Measurements from ENCODE around the gene CCDC102A.

CCDC102A gene

DNA sequence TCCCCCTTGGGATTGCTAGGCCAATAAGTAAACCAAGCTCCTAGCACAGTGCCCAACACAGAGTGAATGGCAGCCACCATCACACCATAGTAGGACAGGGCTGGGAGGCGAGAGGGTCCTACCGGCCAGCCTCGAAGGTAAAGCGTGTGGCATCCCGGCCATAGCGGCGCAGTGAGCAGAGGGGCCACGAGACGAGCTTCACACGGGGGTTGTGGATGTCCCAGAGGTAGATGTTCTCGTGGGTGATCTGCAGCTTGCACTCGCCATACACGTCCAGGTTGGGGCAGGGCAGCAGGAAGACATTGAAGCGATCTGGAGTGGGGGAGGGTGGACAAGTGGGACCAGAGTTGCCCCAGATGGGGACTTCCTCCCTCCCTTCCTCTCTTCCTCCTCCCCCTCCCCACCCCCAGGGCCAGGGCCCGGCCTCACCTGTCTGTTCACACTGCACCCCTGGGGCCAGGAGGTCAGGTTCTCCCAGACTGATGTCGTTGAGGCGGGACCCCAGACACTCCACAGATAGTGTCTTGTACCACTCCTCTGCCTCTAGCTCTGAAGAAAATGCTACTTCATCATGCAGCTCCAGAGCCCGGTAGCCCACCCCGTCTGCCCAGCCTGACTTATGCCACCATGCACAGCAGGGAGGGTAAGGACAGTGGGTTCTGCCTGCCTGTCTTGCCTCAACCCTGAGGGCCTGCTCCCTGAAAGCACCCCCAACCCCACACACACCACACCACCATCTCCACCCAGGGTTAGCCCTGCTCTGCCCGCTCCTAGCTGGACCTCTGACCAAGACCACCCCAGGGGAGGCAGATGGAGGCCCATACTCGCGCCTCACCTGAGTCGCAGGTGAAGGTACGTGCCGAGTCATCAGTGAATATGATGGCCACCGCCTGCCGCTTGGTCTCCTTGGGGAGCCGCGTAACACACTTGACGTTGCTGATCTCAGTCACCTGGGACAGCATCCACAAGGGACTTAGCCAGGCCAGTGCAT is 61.4 kb downstream of the CCDC102A start:
- in situ Hi-C loops (cut with HindIII; ENCODE audit: low pct_ligation_motif_present, low pct_unique_long_range_greater_than_20kb, low sequenced_read_pairs): no loop called here
- no peak for DNase-seq

DNA sequence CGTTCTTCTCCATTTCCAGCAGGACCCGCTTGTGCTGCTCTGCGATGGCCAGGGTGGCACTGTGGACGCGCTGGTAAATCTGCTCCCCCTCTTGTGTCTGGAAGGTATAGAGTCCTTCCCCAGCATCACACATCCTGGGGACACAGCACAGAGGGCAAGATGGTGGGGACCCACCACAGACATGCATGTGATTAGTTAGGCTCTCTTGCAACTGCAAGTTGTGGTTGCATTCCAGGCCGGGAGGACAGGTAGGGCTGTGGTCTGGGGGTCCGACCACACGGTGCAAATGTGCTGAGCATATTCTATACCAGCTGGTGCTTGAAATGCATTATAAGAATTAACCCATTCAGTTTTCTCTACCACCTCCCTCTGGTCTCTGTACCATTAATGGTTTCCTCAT is 62.5 kb downstream of the CCDC102A start:
- no peak for DNase-seq
- in situ Hi-C loops (cut with HindIII; ENCODE audit: low pct_ligation_motif_present, low pct_unique_long_range_greater_than_20kb, low sequenced_read_pairs): no loop called here

- DNase-seq: no peak
- in situ Hi-C loops (cut with HindIII; ENCODE audit: low pct_ligation_motif_present, low pct_unique_long_range_greater_than_20kb, low sequenced_read_pairs): no loop called here
These were observed 63.1 kb downstream of the CCDC102A start for GRCh38 chr16:57473176-57473840.

GRCh38 chr16:57472665-57473060 is 63.7 kb downstream of the CCDC102A start:
- DNase-seq: no peak
- in situ Hi-C loops (cut with HindIII; ENCODE audit: low pct_ligation_motif_present, low pct_unique_long_range_greater_than_20kb, low sequenced_read_pairs): no loop called here

- in situ Hi-C loops (cut with HindIII; ENCODE audit: low pct_ligation_motif_present, low pct_unique_long_range_greater_than_20kb, low sequenced_read_pairs): no loop called here
- DNase-seq: peak; percentile 80
These were observed 64.3 kb downstream of the CCDC102A start for GRCh38 chr16:57471852-57472664.

DNA sequence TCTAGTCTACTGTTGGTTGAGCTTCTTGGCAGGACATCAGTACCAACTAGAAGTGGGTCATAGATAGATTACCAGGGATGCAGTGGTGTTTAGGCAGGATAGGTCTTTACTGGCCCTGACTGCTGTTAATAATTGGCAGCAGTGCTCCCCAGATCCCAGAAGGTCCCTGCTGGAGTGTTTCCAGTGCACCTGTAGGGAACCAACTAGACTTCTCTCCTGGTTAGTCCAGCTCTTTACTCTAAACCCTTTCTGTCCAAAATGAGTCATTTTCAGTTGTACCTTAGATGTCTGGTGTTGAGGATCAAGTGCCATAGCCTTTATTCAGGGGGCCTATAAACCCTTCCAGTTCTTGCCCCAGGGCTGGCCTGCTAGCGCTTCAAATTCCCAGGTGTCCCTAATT is 65.2 kb downstream of the CCDC102A start:
- peak; percentile 58 for DNase-seq

DNA sequence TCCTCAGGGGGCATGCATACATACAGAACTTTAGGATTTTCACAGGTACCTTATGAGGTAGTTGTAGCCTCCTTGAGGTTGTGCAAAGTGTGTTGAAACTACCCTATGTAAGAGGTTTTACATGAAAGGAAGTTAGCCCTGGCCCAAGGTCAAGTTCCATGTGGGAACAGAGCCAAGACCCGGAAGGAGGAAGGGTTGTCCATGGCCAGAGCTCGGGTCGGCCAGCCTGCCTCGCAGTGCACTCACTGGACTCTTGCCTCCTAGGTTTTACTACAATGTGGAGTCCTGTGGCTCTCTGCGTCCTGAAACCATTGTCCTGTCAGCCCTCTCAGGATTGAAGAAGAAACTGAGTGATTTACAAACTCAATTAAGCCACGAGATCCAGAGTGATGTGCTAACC is 65.7 kb downstream of the CCDC102A start:
- DNase-seq: no peak

More for the DNA sequence above, 65.2 kb downstream of the CCDC102A start:
- in situ Hi-C loops (cut with HindIII; ENCODE audit: low pct_ligation_motif_present, low pct_unique_long_range_greater_than_20kb, low sequenced_read_pairs): no loop called here

DNA sequence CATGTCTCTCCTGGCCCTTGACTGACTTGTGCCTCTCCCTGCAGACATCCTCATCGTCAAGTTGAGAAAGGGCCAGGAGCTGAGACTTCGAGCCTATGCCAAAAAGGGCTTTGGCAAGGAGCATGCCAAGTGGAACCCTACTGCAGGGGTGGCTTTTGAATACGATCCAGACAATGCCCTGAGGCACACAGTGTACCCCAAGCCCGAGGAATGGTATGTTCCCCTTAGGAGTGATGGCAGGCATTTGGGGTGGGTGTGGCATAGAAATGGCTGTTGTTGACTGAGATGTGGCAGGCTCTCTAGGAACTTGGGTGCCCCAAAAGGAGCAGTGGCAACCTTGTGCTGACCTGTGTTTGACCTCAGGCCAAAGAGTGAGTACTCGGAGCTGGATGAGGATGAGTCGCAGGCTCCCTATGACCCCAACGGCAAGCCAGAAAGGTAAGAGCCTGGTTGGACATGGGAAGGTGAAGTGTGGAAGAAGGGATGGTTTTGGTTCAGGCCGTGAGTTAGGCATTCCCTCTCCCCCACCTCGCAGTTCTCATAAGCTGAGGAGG is 66.4 kb downstream of the CCDC102A start:
- in situ Hi-C loops (cut with HindIII; ENCODE audit: low pct_ligation_motif_present, low pct_unique_long_range_greater_than_20kb, low sequenced_read_pairs): no loop called here
- DNase-seq: no peak

More for the DNA sequence above, 65.7 kb downstream of the CCDC102A start:
- in situ Hi-C loops (cut with HindIII; ENCODE audit: low pct_ligation_motif_present, low pct_unique_long_range_greater_than_20kb, low sequenced_read_pairs): no loop called here

DNA sequence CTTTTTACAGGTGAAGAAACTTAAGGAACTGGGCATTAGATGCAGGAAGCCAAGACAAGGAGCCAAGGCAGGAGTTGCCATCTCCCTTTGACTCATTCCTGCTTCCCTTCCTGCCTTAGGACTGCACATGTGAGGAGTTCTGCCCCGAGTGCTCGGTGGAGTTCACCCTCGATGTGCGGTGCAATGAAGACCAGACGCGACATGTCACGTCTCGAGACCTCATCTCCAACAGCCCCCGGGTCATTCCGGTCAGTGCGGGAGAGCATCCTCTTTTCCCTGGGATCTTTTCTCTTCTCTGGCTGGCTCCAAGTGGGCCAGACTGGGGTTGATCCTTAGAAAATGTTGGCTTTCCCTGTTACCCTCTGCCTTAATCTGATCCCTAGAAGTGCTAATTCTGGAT is 67.3 kb downstream of the CCDC102A start:
- in situ Hi-C loops (cut with HindIII; ENCODE audit: low pct_ligation_motif_present, low pct_unique_long_range_greater_than_20kb, low sequenced_read_pairs): no loop called here

DNA sequence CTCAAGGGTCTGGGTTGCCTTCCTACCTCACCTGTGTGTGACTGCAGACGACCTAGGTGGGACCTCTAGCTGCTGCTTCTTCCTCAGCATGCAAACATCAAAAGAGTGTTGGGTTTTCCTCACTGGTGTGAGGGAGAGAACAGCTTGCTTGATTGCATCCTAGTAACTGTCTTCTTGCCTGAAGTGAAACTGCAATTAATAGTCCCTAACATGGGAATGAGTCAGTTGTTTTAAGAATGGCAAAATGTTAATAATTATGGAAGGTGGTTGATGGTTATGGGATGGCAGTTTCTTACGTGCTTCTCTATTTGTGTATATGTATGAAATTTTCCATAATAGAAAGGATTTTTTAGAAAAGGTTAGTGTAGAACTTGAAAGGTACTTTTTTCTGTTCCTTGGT is 68.0 kb downstream of the CCDC102A start:
- in situ Hi-C loops (cut with HindIII; ENCODE audit: low pct_ligation_motif_present, low pct_unique_long_range_greater_than_20kb, low sequenced_read_pairs): no loop called here
- DNase-seq: no peak

More for the DNA sequence above, 67.3 kb downstream of the CCDC102A start:
- DNase-seq: no peak

- in situ Hi-C loops (cut with HindIII; ENCODE audit: low pct_ligation_motif_present, low pct_unique_long_range_greater_than_20kb, low sequenced_read_pairs): no loop called here
These were observed 71.8 kb downstream of the CCDC102A start for GRCh38 chr16:57464523-57464922.

GRCh38 chr16:57462978-57463362 is 73.4 kb downstream of the CCDC102A start:
- no peak for DNase-seq
- in situ Hi-C loops (cut with HindIII; ENCODE audit: low pct_ligation_motif_present, low pct_unique_long_range_greater_than_20kb, low sequenced_read_pairs): no loop called here

More at GRCh38 chr16:57464523-57464922, 71.8 kb downstream of the CCDC102A start:
- DNase-seq: no peak

- DNase-seq: peak; percentile 90
- in situ Hi-C loops (cut with HindIII; ENCODE audit: low pct_ligation_motif_present, low pct_unique_long_range_greater_than_20kb, low sequenced_read_pairs): no loop called here
These were observed 74.0 kb downstream of the CCDC102A start, which contains the start of gene POLR2C for GRCh38 chr16:57462209-57462977. Gene POLR2C (plus strand): TSS chr16:57462679. CDS start chr16:57462725, 46 bp downstream.

Data from ACHN (cell line).